OCI-M2 (cell line): ENCODE measurements around the gene USP10.

Experiments used
- DNase-seq: peaks from one replicate; lab custom pipeline; 2025; ENCODE audit not compliant: unreplicated experiment; lab: John Stamatoyannopoulos, UW

The USP10 gene

DNA sequence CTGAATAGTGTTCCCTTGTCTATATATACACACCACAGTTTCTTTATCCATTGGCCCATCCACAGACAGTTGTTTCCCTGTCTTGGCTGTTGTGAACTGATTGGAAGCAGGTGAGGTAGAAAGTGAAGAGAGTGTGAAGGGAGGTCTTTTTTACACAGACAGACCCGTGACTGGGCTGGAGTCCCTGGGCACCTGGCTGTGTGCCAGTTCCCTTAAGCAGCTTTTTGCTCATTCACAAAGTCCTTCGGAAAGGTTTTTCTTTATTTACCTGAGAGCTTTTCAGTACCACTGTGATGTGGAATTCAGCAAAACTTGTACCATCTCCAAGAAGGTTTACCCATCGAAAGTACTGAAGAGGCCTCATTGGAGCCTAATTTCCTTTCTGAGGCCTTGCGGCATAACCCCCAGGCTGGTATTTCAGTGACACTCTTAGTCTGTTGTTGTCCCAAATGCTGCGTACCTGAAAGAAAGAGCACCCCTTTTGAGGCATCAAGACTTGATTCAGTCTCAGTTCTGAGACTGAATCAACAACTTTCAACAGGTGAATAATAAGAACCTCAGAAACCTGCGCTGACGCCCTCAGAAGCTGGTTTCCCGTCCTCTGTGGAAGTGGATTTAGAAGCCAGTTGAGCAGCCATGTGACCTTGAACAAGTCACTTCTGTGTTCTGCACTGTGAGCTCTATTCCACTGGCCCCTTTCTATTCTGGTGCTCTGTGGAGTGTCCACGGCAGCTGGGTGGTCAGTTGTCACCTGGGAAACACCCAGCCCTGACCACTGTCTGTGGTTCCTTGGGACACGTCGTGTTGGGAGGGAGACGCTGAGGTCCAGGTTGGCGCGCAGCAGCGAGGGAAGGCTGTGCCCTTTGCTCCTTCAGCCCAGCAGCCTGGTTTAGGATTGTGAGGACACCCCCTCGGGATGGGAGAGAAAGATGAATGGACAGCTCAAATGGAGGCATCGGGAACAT lies 66.1 kb downstream of the USP10 start:
- DNase-seq: no peak

DNA sequence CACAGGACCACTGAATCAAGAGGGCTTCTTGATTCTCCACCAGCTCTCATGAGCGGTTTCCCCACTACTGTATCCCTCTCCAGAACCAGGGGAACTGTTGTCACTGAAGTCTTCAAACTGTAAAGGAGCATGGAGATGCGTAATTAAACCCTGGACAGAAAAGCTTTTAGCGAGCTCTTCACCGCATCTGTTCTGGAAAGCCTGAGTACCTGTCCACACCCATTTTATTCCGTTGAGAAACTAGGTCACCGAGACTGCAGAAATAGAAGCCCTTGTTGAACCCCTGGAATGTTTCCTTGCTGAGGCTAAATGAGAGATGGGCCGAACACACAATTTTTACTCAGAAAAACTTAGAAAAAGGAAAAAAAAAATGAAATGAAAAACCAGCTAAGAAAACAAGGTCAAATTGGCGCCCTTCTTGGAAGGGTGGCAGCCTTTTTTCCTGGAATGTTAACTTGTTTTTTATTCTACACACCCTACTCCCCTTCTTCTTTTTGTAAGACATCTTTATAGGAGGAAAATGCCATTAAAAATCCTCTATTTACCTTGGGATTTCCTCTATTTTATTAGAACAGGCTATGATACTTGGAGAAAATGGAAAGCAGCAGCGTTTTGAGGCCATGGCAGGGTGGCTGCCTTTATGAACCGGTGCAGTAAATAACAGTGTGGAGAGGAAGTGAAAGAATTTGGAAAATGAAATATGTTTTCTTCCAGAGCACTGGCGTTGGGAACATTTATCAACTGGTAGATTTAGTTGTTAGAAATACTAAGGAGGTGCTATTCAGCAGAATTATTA lies 67.4 kb downstream of the USP10 start:
- no peak for DNase-seq

DNA sequence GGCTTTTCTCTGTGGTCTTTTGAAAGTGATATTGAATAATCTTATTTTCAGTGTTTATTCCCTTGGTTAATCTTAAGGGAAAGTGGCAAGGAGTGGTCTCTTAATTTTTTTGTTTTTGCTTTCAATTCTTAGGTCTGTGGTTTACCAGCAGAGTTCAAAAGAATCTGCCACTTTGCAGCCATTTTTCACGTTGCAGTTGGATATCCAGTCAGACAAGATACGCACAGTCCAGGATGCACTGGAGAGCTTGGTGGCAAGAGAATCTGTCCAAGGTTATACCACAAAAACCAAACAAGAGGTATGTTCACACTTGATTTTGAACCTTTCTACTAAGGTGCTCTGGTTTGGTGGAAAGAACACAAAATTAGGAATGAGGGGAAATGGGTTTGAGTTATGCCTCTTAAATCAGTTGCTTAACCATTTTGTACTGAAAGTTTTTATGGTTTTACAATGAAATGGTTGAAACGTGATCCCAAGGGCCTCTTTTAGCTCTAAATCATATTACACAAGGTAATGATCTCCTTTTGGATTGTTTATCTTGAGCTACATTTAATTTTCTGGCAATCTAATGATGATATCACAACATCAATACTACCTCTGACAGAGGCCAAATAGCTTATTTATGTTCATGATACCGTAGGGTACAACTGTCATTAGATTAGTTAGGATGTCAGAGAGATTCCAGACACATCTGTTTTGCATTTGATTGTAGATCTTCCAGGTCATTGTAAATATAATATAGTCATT lies 68.4 kb downstream of the USP10 start:
- no peak for DNase-seq

DNA sequence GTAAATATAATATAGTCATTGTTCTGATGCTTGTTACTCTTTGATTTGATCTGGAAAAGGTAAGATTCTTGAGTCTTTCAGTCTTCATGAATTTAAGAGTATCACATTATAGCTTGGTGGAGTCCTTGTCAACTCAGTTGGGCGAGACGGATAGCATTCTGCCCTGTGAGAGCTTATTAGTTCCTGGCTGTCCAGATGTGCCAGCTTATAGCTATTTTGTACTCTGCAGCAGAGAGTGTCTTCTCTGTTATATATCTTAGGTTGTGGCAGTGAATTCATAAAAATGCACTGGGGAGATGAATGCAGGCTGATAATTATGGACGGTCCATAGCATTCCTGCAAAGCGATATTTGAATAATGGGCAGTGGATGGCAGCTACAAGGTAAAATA lies 69.0 kb downstream of the USP10 start:
- no peak for DNase-seq

DNA sequence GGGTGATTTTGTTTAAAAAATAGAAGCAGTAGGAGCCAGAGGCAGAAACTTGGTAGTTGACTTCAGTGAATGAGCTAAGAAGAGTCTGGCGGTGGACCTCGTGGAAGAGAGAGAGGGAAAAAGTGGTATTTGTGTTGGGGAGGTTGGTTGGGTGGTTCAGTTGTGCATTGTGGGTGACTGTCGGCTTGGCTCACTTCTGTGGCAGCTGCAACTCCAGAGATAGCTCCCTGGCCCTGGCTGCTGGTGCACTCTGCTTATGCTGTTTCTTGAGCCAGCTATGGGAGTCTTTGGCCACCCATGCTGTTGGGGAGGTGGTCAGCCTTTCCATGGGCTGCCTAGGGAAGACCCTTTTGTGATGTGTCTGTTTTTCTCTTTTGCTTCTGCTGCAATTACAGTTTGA lies 69.6 kb downstream of the USP10 start:
- no peak for DNase-seq

DNA sequence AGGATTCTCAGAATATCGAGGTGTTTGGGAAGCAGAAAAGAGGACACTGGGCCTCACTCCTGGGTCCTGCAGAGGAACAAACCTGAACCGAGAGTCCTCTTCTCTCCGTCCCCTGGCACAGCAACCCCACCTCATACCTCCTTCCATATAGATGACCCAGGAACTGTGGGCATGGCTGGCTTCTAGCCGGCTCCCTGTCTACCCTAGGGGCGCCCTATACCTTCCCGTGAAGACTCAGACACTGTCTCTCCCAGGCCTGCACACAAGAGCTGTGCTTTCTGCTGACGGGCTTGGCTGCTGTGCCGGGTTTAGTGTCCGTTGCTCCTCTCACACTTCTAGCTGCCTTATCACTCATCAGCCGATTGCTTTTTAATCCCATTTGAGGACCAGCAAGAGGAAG lies 73.5 kb downstream of the USP10 start:
- DNase-seq: no peak

DNA sequence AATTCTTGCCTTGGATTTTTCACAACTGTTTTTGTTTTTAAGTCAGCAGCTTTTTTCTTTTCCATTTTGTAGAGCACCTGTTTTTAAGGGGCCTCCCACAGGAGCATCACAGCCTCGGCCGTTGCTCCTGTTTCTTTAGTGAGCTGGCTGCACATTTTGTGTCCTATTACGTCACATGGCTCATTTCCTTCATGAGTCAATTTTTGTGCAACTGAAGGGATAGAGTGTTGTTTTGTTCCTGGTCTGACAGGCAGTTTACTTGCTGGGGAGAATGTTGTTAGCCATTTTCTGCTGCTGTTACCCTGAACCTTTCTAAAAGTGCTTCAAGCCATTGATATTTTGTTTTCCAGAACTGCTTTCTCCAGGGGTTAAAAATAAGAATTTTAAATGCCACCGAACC lies 75.0 kb downstream of the USP10 start:
- DNase-seq: no peak

DNA sequence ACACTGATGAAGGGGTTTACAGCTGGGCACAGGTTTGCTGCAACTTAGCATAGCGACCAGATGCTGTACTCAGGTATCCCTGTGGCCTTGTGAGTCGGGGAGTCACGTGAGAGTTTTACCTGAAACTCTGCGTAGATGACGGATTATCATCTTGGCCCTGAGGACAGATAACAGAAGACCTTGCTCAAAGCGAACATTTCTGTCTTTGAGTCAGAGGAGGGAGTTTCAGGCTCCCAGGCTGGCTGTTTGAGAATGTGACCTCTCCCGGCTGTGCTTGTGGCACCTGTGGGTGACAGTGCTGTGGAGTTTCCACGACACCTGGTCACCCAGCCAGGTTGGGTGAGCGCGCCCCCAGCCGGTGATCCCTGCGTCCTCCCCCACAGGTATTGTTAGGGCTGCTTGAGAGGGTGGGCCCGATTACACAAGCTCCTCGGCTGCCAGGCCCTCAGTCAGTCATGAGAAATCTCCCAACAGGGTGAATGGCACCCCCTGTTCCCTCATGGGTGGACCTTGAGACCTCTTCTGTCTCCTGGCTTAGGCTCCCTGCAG lies 75.5 kb downstream of the USP10 start:
- no peak for DNase-seq

DNA sequence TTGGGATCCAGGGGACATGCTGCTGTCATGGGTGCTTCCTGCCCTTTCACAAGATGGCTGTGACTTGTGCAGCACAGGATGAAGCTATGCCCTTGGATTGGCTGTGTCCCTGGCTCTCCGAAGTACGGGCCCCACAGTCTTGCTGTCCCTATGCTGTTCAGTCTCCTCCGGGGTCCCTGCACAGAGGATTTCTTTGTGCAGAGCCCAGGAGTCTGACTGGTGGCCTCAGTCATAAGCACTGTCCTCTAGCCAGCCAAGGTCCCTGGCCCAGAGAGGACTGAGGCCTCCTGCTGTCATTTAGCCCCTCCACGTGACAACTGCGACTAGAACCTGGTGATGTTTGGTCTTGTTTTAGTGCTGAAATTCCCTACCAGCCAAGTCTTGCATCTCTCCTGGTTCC lies 77.6 kb downstream of the USP10 start:
- DNase-seq: no peak

DNA sequence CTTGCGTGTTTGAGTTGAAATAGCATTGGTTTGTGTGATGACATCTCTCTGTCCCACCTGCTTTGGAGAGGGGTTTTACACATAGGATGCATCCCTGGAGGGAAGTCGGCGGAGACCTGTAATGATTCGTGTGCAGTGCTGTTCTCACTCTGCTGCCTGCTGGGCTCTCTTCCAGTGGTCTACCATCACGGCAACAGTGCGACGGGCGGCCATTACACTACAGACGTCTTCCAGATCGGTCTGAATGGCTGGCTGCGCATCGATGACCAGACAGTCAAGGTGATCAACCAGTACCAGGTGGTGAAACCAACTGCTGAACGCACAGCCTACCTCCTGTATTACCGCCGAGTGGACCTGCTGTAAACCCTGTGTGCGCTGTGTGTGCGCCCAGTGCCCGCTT lies 78.9 kb downstream of the USP10 start:
- no peak for DNase-seq

DNA sequence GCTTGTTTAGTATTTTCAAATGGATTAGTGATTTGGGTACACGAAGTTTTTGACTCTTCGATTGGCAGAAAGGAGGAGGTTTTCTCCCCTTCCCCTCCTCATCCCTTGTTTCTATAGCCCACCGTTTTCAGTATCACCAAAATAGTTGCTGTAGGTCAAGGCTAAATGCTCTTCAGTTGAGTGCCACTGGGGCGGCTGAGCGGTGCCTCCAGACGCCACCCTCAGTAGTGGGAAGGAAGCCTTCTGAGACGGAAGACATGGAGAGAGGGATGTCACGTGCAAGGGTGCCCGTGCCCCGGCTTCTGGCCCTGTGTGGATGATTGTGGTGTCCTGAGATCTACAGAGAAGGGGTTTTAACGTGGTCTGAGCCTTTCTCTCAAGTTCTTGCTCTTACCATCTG lies 80.3 kb downstream of the USP10 start:
- no peak for DNase-seq

DNA sequence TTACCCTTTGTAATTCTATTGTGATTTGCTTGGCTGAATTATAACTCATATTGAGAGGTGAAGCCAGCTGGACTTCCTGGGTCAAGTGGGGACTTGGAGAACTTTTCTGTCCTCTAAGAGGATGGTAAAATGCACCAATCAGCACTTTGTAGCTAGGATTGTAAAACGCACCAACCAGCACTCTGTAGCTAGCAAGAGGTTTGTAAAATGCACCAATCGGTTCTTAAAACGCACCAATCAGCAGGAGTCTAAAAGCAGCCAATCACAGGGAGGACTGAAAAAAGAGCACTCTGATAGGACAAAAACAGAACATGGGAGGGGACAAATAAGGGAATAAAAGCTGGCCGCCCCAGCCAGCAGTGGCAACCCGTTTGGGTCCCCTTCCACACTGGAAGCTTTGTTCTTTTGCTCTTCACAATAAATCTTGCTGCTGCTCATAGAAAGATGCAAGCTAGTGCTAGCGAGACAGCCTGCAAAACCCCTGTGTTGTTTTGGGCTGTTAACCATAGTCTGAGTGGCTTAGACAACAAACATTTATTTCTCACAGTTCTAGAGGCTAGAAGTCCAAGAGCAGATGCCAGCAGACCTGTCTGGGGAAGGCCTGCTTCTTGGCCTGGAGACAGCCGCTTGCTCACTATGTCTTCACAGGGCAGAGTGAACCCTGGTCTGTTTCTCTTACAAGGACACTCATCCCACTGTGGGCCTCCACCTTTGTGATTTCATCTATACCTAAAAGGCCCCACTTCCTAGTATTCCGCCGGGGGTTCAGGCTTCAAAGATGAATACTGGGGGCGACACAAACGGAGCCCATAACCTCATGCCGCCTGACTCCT lies 81.0 kb downstream of the USP10 start:
- DNase-seq: no peak

DNA sequence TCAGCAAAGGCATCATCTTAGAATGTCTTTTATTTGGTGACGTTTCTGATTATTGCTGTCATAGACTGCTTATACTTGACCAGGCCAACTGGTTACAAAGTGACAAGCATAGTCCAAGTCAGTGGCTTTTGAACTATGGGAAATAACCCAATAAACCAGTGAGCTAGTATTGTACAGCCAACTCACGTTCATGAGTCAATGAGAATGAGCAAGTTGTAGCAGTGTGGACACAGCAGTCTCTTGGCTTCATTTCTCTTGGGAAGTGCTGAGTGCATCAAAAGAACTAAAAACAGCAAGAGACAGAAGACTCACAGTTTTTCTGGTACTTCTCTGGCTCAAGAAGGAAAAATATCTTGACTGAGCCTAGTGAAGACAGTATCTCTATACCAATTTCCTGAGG lies 83.0 kb downstream of the USP10 start:
- DNase-seq: no peak

DNA sequence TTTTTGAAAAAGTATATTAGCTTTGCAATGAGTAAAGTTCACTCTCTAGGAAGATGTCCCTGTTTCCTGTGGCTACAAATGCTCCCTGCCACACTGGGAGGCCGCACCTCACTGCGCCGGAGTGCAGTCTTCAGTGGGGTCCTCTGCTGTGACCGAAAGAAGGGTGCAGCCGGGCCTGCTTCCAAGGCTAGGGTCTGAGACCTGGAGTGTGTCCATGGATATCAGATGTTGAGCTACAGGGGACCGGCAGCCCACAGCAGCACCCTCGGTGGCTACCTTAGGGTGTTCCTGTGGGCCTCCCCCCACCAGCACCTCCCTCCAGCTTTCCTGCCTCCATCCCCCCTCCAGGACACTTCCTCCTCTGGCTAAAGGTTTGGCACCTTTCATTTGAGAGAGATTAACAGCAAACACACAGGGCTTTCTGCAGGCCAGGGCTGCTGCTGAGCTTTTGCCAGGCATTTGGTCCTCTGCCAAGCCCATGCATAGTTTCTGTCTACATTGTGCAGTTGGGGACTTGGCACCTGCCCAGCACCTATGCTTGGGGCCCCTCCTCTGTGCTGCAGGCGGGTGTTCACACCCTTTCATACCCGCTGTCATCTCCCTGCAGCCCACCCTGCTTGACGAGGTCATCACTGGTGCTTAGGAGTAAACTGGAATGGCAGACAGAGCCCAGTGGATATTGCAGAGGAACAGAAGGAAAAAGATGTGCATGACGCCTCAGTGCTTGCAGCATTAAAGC lies 86.2 kb downstream of the USP10 start:
- DNase-seq: no peak

DNA sequence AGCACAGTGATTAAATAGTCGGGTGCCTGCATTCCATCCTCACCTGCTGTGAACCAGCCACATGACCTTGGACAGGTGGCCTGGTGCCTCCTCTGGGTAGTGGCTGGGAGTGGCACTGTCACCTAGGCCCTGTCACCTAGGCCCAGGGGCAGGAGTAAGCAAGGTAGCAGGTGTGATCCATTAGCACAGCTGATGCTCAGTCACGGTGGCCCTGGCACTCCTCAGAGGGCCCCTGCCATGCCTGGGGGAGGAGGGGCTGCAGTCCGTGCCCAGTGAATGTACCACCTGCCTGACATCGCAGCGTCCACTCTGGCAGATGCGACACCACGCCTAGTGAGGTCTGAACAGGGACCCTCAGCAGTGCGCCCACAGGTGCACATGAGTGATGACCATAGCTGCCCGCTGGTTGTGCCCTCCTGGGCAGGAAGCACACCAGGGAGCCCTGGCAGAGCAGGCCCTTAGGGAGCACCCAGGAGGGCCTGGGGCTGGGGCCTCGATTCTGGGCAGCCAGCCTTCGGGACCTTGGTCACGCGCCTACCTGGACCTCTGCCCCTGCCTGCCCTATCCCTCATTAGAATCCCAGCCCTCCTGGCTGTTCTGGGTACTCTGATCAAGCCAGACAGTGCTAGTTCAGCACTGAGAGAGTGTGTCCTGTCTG lies 86.9 kb downstream of the USP10 start:
- no peak for DNase-seq

DNA sequence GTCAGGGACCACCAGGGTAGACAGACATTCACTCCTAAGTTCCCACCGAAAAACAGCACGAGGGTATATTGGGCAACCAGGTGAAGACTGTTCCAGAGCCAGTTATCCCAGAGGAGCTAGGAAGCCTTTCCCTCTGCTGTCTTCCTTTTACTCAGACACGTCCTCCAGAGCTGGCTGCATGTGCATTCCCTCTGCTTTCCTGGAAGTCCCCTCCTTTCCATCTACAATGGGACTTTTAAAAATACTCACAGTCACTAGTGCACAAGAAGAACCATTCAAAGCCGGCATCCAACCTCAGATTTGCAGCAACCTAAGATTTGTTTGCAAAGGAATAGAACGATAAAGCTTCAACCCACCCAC lies 87.4 kb downstream of the USP10 start:
- DNase-seq: no peak

DNA sequence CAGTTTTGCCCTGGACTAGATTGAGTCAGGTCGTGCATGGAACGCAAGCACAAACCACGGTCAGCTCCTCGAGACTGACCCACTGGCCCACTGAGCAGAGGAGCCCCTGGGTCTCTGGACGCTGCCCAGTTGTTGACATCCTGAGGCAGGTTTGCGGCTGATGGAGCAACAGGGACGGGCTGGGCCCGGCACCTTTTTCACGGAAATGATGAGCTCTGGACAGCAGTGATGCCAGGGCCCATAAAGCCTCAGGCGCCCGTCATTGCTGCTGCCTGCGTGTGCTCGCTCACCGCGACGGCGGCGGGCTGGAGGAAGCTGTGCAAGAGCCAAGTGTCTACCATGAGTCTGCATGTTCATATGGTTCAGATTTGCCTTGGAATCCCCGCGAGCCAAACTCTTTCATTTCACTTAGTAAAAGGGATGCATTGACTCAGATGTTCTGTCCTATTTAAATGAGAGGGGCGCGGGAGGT lies 89.2 kb downstream of the USP10 start:
- no peak for DNase-seq

DNA sequence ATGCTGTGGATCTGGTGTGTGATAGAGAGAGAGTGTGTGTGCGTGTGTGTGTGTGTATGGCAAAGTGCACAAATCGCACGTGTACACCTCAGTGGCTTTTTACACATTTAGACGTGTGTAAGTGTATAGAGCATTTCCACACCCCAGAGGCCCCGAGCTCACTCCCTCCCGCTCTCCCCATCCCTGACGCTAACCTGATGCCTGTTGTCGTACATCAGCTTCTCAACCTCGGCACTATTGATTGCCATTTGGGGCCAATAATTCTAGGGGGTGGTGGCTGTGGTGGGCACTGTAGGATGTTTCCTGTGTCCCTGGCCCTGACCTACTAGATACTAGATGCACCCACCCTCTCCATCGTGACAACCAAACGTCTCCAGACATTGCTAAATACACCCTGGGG lies 89.6 kb downstream of the USP10 start:
- DNase-seq: no peak

DNA sequence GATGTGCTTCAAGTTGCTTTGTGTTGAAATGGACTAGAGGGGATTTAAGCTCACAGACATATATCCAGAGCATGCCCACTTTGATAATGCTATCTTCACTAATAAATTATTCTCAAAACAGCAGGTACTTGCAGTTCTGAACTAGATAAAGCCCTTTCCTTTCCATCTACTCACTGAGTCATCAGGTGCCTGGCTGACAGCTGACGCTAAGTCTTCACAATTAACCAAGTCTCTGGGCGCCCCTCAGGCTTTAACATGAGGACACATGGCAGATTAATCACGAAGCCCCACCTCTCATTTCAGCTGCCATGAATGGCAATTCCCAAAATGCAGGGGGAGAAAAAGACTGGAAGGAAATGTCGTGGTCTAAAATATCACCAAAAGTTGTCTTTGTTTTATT lies 90.5 kb downstream of the USP10 start:
- DNase-seq: no peak
